ENCODE results near the gene PTGIR.

The PTGIR gene

GRCh38 chr19:46600384-46601317, 24.2 kb downstream of the PTGIR start:
- TF ChIP-seq, protein P1, sequence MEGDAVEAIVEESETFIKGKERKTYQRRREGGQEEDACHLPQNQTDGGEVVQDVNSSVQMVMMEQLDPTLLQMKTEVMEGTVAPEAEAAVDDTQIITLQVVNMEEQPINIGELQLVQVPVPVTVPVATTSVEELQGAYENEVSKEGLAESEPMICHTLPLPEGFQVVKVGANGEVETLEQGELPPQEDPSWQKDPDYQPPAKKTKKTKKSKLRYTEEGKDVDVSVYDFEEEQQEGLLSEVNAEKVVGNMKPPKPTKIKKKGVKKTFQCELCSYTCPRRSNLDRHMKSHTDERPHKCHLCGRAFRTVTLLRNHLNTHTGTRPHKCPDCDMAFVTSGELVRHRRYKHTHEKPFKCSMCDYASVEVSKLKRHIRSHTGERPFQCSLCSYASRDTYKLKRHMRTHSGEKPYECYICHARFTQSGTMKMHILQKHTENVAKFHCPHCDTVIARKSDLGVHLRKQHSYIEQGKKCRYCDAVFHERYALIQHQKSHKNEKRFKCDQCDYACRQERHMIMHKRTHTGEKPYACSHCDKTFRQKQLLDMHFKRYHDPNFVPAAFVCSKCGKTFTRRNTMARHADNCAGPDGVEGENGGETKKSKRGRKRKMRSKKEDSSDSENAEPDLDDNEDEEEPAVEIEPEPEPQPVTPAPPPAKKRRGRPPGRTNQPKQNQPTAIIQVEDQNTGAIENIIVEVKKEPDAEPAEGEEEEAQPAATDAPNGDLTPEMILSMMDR (IDR thresholded peaks at IDR 0.05; ENCODE audit: low read depth, low read length, missing control alignments) = no peak
- peak overlapping the region; percentile 98 for H3K4me3 ChIP-seq (ENCODE audit: low read depth, low read length)
- peak; percentile 96 for DNase-seq (ENCODE audit: low read depth)

DNA sequence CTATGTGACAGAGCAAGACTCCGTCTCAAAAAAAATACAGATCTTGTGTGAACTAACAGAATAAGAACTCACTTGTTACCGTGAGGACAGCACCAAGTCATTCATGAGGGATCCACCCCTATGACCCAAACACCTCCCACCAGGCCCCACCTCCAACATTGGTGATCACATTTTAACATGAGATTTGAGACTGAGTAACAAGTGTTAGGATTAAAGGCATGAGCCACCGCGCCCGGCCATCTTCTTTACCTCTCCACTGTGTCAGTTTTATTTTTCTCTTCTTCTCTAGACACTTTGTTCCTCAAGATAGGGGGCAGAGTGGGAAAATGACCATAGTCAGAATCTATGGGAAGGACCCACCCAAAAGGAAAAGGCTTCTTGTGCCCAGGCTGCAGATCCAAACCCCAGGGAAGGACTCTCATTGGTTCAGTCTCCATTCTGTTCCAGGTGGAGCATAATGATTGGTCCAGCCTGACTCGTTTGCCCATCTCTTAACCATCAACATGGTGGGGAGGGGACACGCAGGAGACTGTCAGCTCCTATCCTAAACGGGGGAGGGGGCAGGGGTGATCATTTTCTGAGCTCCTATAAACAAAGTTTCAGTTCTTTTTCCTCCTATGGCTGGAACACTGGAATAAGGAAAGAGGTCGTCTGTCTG, 25.0 kb downstream of the PTGIR start:
- TF ChIP-seq, protein P1 (IDR thresholded peaks at IDR 0.05; ENCODE audit: low read depth, low read length, missing control alignments) = no peak
- no peak for DNase-seq (ENCODE audit: low read depth)
- peak overlapping the region; percentile 98 for H3K4me3 ChIP-seq (ENCODE audit: low read depth, low read length)

- TF ChIP-seq, protein P1 (IDR thresholded peaks at IDR 0.05; ENCODE audit: low read depth, low read length, missing control alignments) = no peak
- H3K4me3 ChIP-seq (ENCODE audit: low read depth, low read length) = no peak overlapping the region
- DNase-seq (ENCODE audit: low read depth) = no peak
Observed at GRCh38 chr19:46598372-46598917, 26.4 kb downstream of the PTGIR start.

- no peak for DNase-seq (ENCODE audit: low read depth)
- no peak overlapping the region for H3K4me3 ChIP-seq (ENCODE audit: low read depth, low read length)
- TF ChIP-seq, protein P1 (IDR thresholded peaks at IDR 0.05; ENCODE audit: low read depth, low read length, missing control alignments) = no peak
Observed at GRCh38 chr19:46596008-46596407, 28.9 kb downstream of the PTGIR start.

DNA sequence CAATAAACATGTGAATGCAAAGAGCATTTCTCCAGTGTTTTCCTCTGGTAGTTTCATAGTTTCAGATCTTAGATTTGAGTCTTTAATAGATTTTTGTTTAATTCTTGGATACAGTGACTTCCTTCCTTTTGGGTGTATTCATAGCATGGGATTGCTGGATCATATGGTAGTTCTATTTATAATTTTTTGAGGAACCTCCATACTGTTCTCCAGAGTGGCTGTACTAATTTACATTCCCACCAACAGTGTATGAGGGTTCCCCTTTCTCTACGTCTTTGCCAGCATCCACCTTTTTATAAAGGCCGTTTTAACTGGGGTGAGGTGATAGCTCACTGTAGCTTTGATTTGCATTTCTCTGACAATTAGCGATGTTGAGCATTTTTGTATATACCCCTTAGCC, 33.0 kb downstream of the PTGIR start:
- TF ChIP-seq, protein P1 (IDR thresholded peaks at IDR 0.05; ENCODE audit: low read depth, low read length, missing control alignments) = no peak
- DNase-seq (ENCODE audit: low read depth) = no peak

GRCh38 chr19:46591254-46591653, 33.6 kb downstream of the PTGIR start:
- no peak overlapping the region for H3K4me3 ChIP-seq (ENCODE audit: low read depth, low read length)
- TF ChIP-seq, protein P1 (IDR thresholded peaks at IDR 0.05; ENCODE audit: low read depth, low read length, missing control alignments) = no peak
- no peak for DNase-seq (ENCODE audit: low read depth)

More for the DNA sequence above, 33.0 kb downstream of the PTGIR start:
- no peak overlapping the region for H3K4me3 ChIP-seq (ENCODE audit: low read depth, low read length)
